ENCODE data around the gene ANAPC2.

ANAPC2 gene

DNA sequence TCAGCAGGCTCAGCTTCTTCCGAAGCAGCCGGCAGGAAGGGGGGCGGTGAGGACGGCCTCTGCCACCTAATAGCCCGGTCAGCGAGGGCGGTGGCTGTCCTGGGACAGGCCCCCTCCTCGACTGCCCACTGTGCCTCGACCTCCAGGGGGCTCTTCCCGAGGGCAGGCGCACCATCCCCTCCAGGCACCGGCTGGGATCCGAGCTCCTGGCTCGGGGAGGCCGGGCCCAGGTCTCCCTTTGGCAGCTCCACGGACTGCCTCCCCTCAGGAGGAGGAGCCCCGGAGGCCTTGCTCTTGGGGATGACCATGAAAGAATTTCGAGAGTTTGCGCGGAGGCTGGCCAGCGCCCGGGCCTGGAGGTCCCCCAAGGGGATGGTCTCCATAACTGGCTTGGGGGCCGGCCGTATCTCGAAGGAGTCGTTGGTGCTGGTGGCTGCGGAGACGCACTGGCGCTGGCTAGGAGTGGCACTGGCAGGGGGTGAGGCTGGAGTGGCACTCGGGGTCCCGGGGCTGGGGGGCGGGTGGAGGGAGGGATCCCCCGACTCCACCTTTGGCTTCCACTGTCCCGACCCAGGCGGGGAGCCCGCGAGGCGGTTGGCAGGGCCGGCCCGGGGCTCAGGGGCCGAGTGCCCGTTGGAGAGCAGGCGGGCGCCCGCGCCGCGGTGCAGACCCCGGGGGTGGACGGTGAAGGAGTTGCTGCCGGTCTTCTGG lies 11.2 kb upstream of the ANAPC2 start:
- Mint-ChIP-seq H3K4me1 (peaks cover 35% of the 10 kb centered on the region), H3K27me3 (peaks cover 11% of the 10 kb centered on the region), H3K27ac (peak overlapping the region; percentile 60), H3K9me3 (no peaks in the 10 kb centered on the region), H3K4me3 (peak overlapping the region; percentile 77), H3K36me3 (peaks cover 3% of the 10 kb centered on the region)
- peak; percentile 34 for DNase-seq
- CTCF ChIA-PET, result interaction anchor here (1.5 kb wide), 1 partner anchor 11 kb away, joined by 4 read pairs; no protein-coding TSS in a partner anchor

GRCh38 chr9:137198902-137199283 lies 10.5 kb upstream of the ANAPC2 start:
- H3K9me3 Mint-ChIP-seq, result no peaks in the 10 kb centered on the region
- peaks cover 3% of the 10 kb centered on the region for H3K36me3 Mint-ChIP-seq
- peak overlapping the region; percentile 41 for H3K4me3 Mint-ChIP-seq
- H3K4me1 Mint-ChIP-seq, result peaks cover 29% of the 10 kb centered on the region
- no peak for DNase-seq
- no peak overlapping the region for H3K27ac Mint-ChIP-seq
- peaks cover 11% of the 10 kb centered on the region for H3K27me3 Mint-ChIP-seq
- CTCF ChIA-PET, result interaction anchor here (1.5 kb wide), 1 partner anchor 10 kb away, joined by 4 read pairs; no protein-coding TSS in a partner anchor

DNA sequence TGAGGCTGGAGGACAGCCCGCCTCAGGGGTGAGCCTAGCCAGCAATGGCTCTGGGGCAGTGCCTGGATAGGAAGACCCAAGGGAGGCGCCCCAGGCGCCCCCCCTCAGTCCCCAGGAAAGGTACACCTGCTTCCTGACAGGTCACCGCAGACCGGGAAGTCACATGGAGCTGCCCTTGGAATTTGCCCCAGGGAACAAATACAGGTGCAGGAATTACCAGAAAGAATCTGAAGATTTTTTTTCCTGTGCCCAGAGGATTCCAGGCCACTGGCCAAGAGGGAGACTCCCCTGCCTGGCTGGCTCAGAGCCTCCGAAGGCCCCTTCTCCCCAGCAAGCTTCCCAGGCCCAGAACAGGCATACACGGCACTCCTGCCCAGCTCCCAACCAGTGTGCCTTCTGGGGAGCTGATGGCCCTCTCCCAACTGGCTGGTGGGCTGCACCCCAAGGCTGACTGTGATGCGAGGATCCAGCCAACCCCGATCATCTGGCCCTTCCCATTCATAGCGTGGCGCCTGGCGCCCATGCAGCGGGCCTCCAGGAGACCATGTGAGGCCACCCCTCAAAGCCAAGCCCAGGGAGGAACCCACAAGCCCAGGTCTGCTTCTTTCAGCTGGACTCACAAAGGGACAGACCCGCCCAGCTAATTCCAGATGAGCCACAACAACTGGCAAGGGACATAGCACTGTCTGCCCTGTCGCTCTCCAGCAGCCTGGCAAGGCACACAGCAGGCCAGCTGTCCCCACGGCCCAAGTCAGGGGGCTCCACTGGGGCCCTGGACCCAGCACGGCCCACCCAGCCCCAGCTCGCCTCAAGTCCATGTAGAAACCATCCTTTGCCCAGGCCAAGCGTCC lies 9.9 kb upstream of the ANAPC2 start:
- no peak overlapping the region for H3K27ac Mint-ChIP-seq
- CTCF ChIA-PET, result interaction anchor here (1.5 kb wide), 1 partner anchor 9 kb away, joined by 4 read pairs; no protein-coding TSS in a partner anchor
- DNase-seq, result no peak
- peaks cover 24% of the 10 kb centered on the region for H3K4me1 Mint-ChIP-seq
- H3K4me3 Mint-ChIP-seq, result peak overlapping the region; percentile 41
- H3K36me3 Mint-ChIP-seq, result peaks cover 3% of the 10 kb centered on the region
- peaks cover 11% of the 10 kb centered on the region for H3K27me3 Mint-ChIP-seq
- no peaks in the 10 kb centered on the region for H3K9me3 Mint-ChIP-seq

DNA sequence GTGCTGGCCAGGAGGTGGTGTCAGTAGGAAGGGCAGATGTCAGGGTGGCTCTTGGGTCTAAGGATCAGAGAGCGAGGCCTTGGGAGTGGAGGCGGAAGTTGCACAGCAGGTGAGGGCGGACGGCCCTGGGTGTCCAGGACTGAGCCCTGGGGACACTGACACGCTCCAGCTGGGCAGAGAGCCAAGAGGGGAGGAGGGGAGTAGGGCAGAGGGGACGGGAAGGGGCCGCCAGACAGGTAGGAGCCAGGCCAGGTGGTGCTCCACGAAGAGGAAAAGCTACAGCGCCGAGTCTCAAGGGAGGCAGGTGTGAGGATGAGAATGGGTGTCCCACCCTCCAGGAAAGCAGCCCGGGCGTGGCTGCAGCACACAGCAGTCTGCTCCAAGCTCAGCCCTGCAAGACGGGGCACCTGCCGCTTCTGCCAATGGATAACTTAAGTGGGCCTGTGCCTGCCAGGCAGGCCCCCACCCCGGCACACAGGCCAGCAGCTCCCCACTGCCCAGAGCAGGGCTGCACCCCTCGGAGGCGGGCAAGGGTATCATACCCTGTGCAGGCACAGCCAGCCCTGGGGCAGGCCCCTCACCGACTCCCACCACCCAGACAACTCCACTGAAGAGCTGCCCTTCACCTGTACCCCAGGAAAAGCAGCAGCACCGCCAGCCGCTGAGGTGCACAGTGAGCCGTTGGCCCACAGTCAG lies 7.3 kb upstream of the ANAPC2 start:
- H3K4me1 Mint-ChIP-seq, result peaks cover 12% of the 10 kb centered on the region
- CTCF ChIA-PET, result no interaction called here
- no peak for DNase-seq
- H3K27ac Mint-ChIP-seq, result no peak overlapping the region
- no peak overlapping the region for H3K4me3 Mint-ChIP-seq
- peaks cover 11% of the 10 kb centered on the region for H3K27me3 Mint-ChIP-seq
- H3K9me3 Mint-ChIP-seq, result no peaks in the 10 kb centered on the region
- peaks cover 5% of the 10 kb centered on the region for H3K36me3 Mint-ChIP-seq

- Mint-ChIP-seq H3K4me1 (peaks cover 15% of the 10 kb centered on the region), H3K9me3 (no peaks in the 10 kb centered on the region), H3K27ac (no peak overlapping the region), H3K4me3 (no peak overlapping the region), H3K36me3 (peaks cover 7% of the 10 kb centered on the region), H3K27me3 (peaks cover 11% of the 10 kb centered on the region)
- DNase-seq, result no peak
- CTCF ChIA-PET, result no interaction called here
Observed at GRCh38 chr9:137194909-137195308, 6.5 kb upstream of the ANAPC2 start.

- DNase-seq, result no peak
- Mint-ChIP-seq H3K4me3 (no peak overlapping the region), H3K27ac (no peak overlapping the region), H3K9me3 (no peaks in the 10 kb centered on the region), H3K36me3 (peaks cover 7% of the 10 kb centered on the region), H3K27me3 (peaks cover 8% of the 10 kb centered on the region), H3K4me1 (peaks cover 17% of the 10 kb centered on the region)
- CTCF ChIA-PET, result no interaction called here
Observed at GRCh38 chr9:137194388-137194787, 6.0 kb upstream of the ANAPC2 start.

GRCh38 chr9:137193771-137194170 lies 5.4 kb upstream of the ANAPC2 start:
- H3K27me3 Mint-ChIP-seq, result peaks cover 8% of the 10 kb centered on the region
- H3K4me3 Mint-ChIP-seq, result no peak overlapping the region
- CTCF ChIA-PET, result interaction anchor here (1.0 kb wide), 1 partner anchor 31 kb away, joined by 3 read pairs; the partner anchor contains the start of gene CYSRT1
- no peak overlapping the region for H3K27ac Mint-ChIP-seq
- H3K4me1 Mint-ChIP-seq, result peaks cover 20% of the 10 kb centered on the region
- no peaks in the 10 kb centered on the region for H3K9me3 Mint-ChIP-seq
- no peak for DNase-seq
- H3K36me3 Mint-ChIP-seq, result peaks cover 11% of the 10 kb centered on the region

- DNase-seq, result no peak
- CTCF ChIA-PET, result interaction anchor here (1.0 to 1.6 kb wide), 3 partner anchors 15 to 32 kb away, joined by 3 read pairs; partner anchors contain the start of gene CYSRT1
- H3K9me3 Mint-ChIP-seq, result no peaks in the 10 kb centered on the region
- H3K36me3 Mint-ChIP-seq, result peaks cover 13% of the 10 kb centered on the region
- H3K27me3 Mint-ChIP-seq, result peaks cover 8% of the 10 kb centered on the region
- H3K4me1 Mint-ChIP-seq, result peaks cover 20% of the 10 kb centered on the region
- no peak overlapping the region for H3K4me3 Mint-ChIP-seq
- peak overlapping the region; percentile 45 for H3K27ac Mint-ChIP-seq
Observed at GRCh38 chr9:137192859-137193258, 4.5 kb upstream of the ANAPC2 start.

GRCh38 chr9:137192448-137192780 lies 4.1 kb upstream of the ANAPC2 start:
- Mint-ChIP-seq H3K27me3 (peaks cover 10% of the 10 kb centered on the region), H3K9me3 (no peaks in the 10 kb centered on the region), H3K27ac (peak overlapping the region; percentile 45), H3K4me3 (no peak overlapping the region), H3K4me1 (peaks cover 23% of the 10 kb centered on the region), H3K36me3 (peaks cover 13% of the 10 kb centered on the region)
- DNase-seq, result no peak
- CTCF ChIA-PET, result interaction anchor here (1.0 to 1.6 kb wide), 2 partner anchors 14 to 30 kb away, joined by 3 read pairs; no protein-coding TSS in a partner anchor

DNA sequence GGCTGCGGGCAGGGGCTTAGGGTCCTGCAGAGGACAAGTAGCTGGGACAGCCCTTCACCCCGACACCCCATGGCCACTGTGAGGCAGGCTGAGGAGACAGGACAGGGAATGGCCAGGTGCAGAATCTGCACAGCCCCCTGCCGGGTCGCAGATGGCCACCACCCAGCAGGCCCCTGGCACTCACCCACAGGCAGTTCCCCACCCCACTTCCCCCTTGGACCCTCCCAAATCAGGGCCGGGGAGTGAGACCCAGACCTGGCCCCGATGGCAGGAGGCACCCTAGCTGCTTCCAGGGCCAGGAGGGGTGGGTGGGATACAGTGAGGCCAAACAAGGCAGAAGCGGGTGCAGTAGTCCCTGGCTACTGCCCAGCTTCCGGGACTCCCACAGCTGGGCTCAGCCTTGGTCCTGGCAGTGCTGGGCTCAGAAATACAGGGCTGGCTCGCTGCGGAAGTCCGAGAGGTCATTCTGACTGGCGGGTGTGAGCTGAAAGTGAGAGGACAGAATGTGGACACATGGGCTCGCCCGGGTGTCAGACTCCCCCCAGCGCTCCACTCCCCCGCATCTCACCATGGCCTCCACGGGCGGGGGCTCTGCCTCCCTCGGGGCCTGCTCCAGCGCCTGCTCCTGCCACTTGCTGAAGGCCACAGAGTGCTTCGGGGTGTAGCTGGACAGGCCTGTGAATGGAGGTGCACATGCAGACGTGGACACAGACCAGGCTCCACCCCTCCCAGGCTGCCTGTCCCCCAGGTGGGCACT lies 3.5 kb upstream of the ANAPC2 start:
- H3K9me3 Mint-ChIP-seq, result no peaks in the 10 kb centered on the region
- H3K36me3 Mint-ChIP-seq, result peaks cover 13% of the 10 kb centered on the region
- no peak overlapping the region for H3K4me3 Mint-ChIP-seq
- CTCF ChIA-PET, result interaction anchor here (1.1 to 1.6 kb wide), 2 partner anchors 14 to 39 kb away, joined by 3 read pairs; partner anchors contain the start of gene SLC34A3
- no peak for DNase-seq
- peaks cover 28% of the 10 kb centered on the region for H3K4me1 Mint-ChIP-seq
- peaks cover 10% of the 10 kb centered on the region for H3K27me3 Mint-ChIP-seq
- H3K27ac Mint-ChIP-seq, result no peak overlapping the region

DNA sequence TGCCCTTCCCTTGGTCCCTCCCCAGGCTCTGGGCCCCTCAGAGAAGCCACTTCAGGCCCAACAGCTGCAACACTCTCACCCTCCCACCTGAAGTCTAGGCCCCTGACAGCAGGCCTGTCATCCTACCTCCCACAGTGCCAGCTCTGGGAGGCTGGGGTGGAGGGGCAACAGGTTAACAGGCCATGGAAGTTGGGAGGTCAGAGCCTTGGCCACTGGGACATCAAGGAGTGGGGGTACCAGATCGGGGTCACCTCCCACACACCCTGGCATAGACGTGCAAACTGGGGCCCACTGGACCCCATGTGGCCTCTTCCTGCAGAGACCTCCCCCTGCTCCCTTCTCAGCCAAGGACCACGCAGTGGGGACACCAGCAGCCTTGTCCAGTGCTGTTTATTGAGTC lies 2.9 kb upstream of the ANAPC2 start:
- CTCF ChIA-PET, result interaction anchor here (1.1 to 1.6 kb wide), 2 partner anchors 13 to 40 kb away, joined by 3 read pairs; partner anchors contain the start of gene SLC34A3
- Mint-ChIP-seq H3K9me3 (no peaks in the 10 kb centered on the region), H3K36me3 (peaks cover 16% of the 10 kb centered on the region), H3K4me1 (peaks cover 34% of the 10 kb centered on the region), H3K27ac (peak overlapping the region; percentile 42), H3K27me3 (peaks cover 10% of the 10 kb centered on the region), H3K4me3 (peak overlapping the region; percentile 61)
- no peak for DNase-seq

GRCh38 chr9:137190315-137190856 lies 2.0 kb upstream of the ANAPC2 start:
- H3K27ac Mint-ChIP-seq, result no peak overlapping the region
- H3K4me3 Mint-ChIP-seq, result peak overlapping the region; percentile 97
- no peak for DNase-seq
- H3K9me3 Mint-ChIP-seq, result no peaks in the 10 kb centered on the region
- peaks cover 35% of the 10 kb centered on the region for H3K4me1 Mint-ChIP-seq
- CTCF ChIA-PET, result interaction anchor here (1.1 to 3.1 kb wide), 4 partner anchors 14 to 50 kb away, joined by 3 to 21 read pairs (median 4); partner anchors contain the start of genes CYSRT1, NDOR1, RNF224 and SLC34A3
- peaks cover 16% of the 10 kb centered on the region for H3K36me3 Mint-ChIP-seq
- peaks cover 10% of the 10 kb centered on the region for H3K27me3 Mint-ChIP-seq
